HAP-1 (cell line): ENCODE results near the gene ADPRHL1.

Experiments
- DNase-seq, 2 experiments: peaks; one replicate each; pipeline ENCODE4 v3.0.0-alpha.2; 2016 to 2020; ENCODE audit warnings: low spot score in 2 of 2
- H3K27me3 ChIP-seq: fragments of 250-450 bp; sonication (Bioruptor Pico); 2 replicates; pipeline ENCODE4 v1.5.1; 2020; ENCODE audit warnings: low read depth, mild to moderate bottlenecking, moderate library complexity
- H3K36me3 ChIP-seq: fragments of 250-450 bp; sonication (Bioruptor Pico); replicated peaks from 2 replicates; pipeline ENCODE4 v1.5.1; 2020; ENCODE audit warnings: mild to moderate bottlenecking
- H3K4me1 ChIP-seq: fragments of 250-450 bp; sonication (Bioruptor Pico); 2 replicates; pipeline ENCODE4 v1.5.1; 2020; ENCODE audit warnings: mild to moderate bottlenecking
- H3K4me3 ChIP-seq: fragments of 250-450 bp; sonication (Bioruptor Pico); 2 replicates; pipeline ENCODE4 v1.5.1; 2020; ENCODE audit warnings: mild to moderate bottlenecking, moderate library complexity
- H3K9me3 ChIP-seq: fragments of 250-450 bp; sonication (Bioruptor Pico); 2 replicates; pipeline ENCODE4 v1.5.1; 2020; ENCODE audit warnings: mild to moderate bottlenecking, moderate library complexity
- in situ Hi-C: fragments of 300-500 bp; cut with MboI; formaldehyde crosslinking; loops from 3 replicates; pipeline ENCODE4 v1.14.3; 2020; ENCODE audit warnings: low sequenced_read_pairs, inconsistent platforms, mixed read lengths

Gene ADPRHL1

DNA sequence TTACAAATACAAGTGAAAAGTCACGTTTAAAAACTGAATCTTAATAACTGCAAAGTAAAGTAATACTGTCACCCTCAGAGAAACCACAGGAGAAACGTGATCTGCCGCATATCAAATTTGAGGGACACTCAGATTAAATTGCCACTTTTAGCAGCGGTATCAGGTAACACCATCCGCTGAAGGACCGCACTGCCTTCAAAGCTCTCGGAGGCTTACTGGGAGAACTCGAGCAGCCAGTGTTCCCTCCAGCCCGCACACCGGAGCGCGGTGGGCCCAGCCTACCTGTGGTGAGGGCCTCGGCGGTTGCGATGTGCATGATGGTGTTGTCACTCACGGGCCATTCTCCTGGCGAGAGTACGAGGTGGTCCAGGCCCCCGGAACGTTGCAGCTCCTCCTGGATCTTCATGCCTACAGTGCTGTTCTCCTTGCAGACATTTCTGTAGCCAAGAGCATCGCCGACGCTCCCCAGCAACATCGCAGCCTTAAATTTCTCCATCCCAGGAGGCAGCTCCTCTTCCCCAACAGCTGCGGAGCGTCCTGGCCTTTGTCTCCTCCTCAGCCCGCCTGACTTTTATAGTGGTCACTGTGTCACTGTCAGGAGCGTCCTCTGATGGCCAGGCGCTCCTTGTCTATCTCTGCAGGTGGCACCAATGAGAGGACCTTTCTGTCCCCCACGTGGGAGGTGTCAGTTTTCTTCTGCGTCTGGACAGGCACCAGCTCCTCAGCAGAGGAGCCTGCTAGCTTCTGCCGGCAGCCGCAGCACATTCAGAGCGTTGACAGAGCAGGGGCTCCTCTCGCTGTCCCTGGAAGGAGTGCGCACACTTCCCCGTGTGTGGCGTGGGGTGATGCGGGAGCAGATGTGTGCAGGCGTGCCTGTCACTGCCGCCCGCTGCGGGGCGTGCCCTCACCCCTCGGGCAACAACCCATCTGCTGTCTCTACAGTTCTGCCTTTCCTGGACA lies at the start of gene ADPRHL1:
TSS of gene ADPRHL1 (minus strand) at position 547 of the 960 bp plus-strand sequence. CDS start at position 496, 51 bp downstream.
- H3K27me3 ChIP-seq, result no peaks in the 10 kb centered on the region
- DNase-seq, result no peak
- in situ Hi-C loops, result no loop called here
- H3K36me3 ChIP-seq, result peaks cover 30% of the 10 kb centered on the region
- H3K4me3 ChIP-seq, result no peak within 1 kb of the TSS
- H3K9me3 ChIP-seq, result no peaks in the 10 kb centered on the region
- peaks cover 6% of the 10 kb centered on the region; the same call in 1 of the 2 replicates for H3K4me1 ChIP-seq

- Histone ChIP-seq H3K9me3 (no peaks in the 10 kb centered on the region), H3K27me3 (no peaks in the 10 kb centered on the region), H3K4me3 (no peak overlapping the region), H3K36me3 (peaks cover 81% of the 10 kb centered on the region), H3K4me1 (no peaks in the 10 kb centered on the region)
- in situ Hi-C loops, result no loop called here
- no peak for DNase-seq
Observed at GRCh38 chr13:113502686-113503085, 49.4 kb upstream of the ADPRHL1 start.

DNA sequence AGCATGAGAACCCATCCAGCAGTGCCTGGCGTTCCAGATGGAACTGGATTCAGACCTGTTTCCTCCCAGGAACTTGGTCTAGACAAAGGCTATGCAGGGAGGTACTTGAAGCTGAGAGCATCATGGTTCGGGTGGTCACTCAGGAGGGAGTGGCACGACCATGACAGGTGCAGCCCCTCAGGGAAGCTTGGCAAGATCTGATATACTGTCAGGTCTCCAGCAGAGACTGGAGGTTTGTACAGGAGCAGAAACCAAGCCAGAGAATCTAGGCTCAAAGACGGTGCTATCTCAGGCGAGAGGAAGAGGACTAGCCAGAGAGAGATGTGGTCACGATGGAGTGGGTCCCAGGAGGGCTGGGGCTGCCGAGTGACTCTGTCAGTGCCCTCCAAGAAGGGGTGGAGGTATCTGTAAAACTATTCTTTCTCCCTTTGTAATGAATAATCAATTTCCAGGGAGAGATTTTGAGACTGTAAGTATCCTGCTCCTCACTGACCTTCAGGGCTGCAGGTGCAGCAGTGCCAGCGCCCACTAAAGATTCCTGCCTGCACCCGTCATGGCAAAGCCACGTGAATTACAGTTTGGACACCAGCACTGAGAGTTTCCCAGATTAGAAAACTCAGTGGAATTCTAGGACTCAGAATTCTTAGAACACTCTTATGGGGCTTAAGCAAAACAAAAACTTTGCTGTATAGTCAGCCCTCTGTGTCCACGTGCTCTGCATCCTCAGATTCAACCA lies 47.4 kb upstream of the ADPRHL1 start:
- no peaks in the 10 kb centered on the region for H3K4me1 ChIP-seq
- no peak for DNase-seq
- H3K9me3 ChIP-seq, result no peaks in the 10 kb centered on the region
- in situ Hi-C loops, result no loop called here
- H3K4me3 ChIP-seq, result no peak overlapping the region
- H3K36me3 ChIP-seq, result peaks cover 93% of the 10 kb centered on the region
- H3K27me3 ChIP-seq, result no peaks in the 10 kb centered on the region

- no peaks in the 10 kb centered on the region for H3K4me1 ChIP-seq
- no peaks in the 10 kb centered on the region for H3K27me3 ChIP-seq
- in situ Hi-C loops, result no loop called here
- H3K36me3 ChIP-seq, result peaks cover 93% of the 10 kb centered on the region
- no peak for DNase-seq
- H3K9me3 ChIP-seq, result no peaks in the 10 kb centered on the region
- no peak overlapping the region for H3K4me3 ChIP-seq
Observed at GRCh38 chr13:113499936-113500335, 46.6 kb upstream of the ADPRHL1 start.

- no peaks in the 10 kb centered on the region for H3K9me3 ChIP-seq
- H3K4me3 ChIP-seq, result no peak overlapping the region
- in situ Hi-C loops, result no loop called here
- H3K4me1 ChIP-seq, result peaks cover 2% of the 10 kb centered on the region
- no peak for DNase-seq
- H3K36me3 ChIP-seq, result peaks cover 90% of the 10 kb centered on the region
- no peaks in the 10 kb centered on the region for H3K27me3 ChIP-seq
Observed at GRCh38 chr13:113498905-113499304, 45.6 kb upstream of the ADPRHL1 start.

DNA sequence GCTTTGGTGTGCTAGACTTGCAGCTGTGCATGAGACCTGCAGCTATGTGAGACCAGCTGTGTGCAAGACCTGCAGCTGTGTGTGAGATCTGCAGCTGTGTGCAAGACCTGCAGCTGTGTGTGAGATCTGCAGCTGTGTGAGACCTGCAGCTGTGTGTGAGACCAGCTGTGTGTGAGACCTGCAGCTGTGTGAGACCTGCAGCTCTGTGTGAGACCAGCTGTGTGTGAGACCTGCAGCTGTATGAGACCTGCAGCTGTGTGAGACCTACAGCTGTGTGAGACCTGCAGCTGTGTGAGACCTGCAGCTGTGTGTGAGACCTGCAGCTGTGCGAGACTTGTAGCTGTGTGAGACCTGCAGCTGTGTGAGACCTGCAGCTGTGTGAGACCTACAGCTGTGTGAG lies 43.9 kb upstream of the ADPRHL1 start:
- Histone ChIP-seq H3K9me3 (no peaks in the 10 kb centered on the region), H3K4me3 (no peak overlapping the region), H3K4me1 (peaks cover 15% of the 10 kb centered on the region), H3K36me3 (peaks cover 76% of the 10 kb centered on the region), H3K27me3 (no peaks in the 10 kb centered on the region)
- no peak for DNase-seq
- in situ Hi-C loops, result no loop called here

DNA sequence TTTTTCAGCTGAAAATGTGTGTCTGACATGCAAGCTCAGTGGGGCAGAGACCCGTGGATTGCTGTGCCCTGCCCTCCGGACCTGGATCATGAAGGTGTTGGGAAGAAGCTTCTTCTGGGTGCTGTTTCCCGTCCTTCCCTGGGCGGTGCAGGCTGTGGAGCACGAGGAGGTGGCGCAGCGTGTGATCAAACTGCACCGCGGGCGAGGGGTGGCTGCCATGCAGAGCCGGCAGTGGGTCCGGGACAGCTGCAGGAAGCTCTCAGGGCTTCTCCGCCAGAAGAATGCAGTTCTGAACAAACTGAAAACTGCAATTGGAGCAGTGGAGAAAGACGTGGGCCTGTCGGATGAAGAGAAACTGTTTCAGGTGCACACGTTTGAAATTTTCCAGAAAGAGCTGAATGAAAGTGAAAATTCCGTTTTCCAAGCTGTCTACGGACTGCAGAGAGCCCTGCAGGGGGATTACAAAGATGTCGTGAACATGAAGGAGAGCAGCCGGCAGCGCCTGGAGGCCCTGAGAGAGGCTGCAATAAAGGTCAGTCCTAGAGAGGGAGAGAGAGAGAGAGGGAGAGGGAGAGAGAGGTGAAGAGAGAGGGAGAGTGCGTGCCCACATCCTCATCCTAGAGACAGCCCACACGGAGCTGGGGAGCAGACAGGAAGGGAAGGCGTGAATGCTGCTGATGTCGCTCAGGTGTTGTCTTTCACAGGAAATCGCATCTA lies 42.4 kb upstream of the ADPRHL1 start:
- in situ Hi-C loops, result no loop called here
- DNase-seq, result no peak
- Histone ChIP-seq H3K4me1 (peaks cover 16% of the 10 kb centered on the region), H3K36me3 (peaks cover 60% of the 10 kb centered on the region), H3K9me3 (no peaks in the 10 kb centered on the region), H3K27me3 (no peaks in the 10 kb centered on the region), H3K4me3 (no peak overlapping the region)

- peak in 1 of 2 experiments; percentile 44 for DNase-seq
- Histone ChIP-seq H3K9me3 (no peaks in the 10 kb centered on the region), H3K27me3 (no peaks in the 10 kb centered on the region), H3K4me3 (0 out of 2 replicates have a peak overlapping the region, but pooled peaks have one; percentile 1), H3K4me1 (peaks cover 16% of the 10 kb centered on the region), H3K36me3 (peaks cover 38% of the 10 kb centered on the region)
- in situ Hi-C loops, result no loop called here
Observed at GRCh38 chr13:113493315-113493951, 40.1 kb upstream of the ADPRHL1 start.

DNA sequence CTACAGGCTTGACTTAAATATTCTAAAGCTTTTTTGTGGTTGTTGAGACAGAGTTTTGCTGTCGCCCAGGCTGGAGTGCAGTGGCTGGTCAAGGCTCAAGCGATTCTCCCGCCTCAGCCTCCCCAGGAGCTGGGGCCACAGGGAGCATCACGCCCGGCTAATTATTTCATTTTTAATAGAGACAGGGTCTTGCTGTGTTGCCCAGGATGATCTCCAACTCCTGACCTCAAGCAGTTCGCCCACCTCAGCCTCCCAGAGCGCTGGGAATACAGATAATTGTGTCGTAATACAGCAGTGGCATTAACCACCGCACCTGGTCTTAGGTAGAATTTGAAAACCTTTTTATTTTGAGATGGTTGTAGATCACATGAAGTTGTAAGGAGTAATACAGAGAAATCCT lies 38.7 kb upstream of the ADPRHL1 start:
- Histone ChIP-seq H3K4me1 (peaks cover 21% of the 10 kb centered on the region), H3K9me3 (no peaks in the 10 kb centered on the region), H3K36me3 (peaks cover 28% of the 10 kb centered on the region), H3K27me3 (no peaks in the 10 kb centered on the region), H3K4me3 (peak overlapping the region; percentile 64)
- DNase-seq, result no peak
- in situ Hi-C loops, result no loop called here

- peak in 1 of 2 experiments; percentile 50 for DNase-seq
- H3K36me3 ChIP-seq, result peaks cover 26% of the 10 kb centered on the region
- H3K4me3 ChIP-seq, result peak overlapping the region; percentile 64
- in situ Hi-C loops, result no loop called here
- H3K4me1 ChIP-seq, result peaks cover 21% of the 10 kb centered on the region
- no peaks in the 10 kb centered on the region for H3K9me3 ChIP-seq
- H3K27me3 ChIP-seq, result no peaks in the 10 kb centered on the region
Observed at GRCh38 chr13:113491418-113491883, 38.2 kb upstream of the ADPRHL1 start.

- Histone ChIP-seq H3K36me3 (peaks cover 23% of the 10 kb centered on the region), H3K4me3 (peak within 1 kb of the TSS; percentile 64), H3K9me3 (no peaks in the 10 kb centered on the region), H3K4me1 (peaks cover 21% of the 10 kb centered on the region), H3K27me3 (no peaks in the 10 kb centered on the region)
- DNase-seq, result peak; percentile 90 to 95
- in situ Hi-C loops, result no loop called here
Observed at GRCh38 chr13:113490496-113491417, 37.5 kb upstream of the ADPRHL1 start, which contains the start of gene DCUN1D2. Gene DCUN1D2, minus strand, starts transcription at chr13:113490711. Its CDS starts 42 bp downstream, at chr13:113490669.
